GM18505 (cell line): ENCODE data around the gene MTR.

Experiments used
- ATAC-seq: cut with Tn5 transposase; IDR thresholded peaks from one replicate; pipeline ENCODE4 v1.9.1; 2021; ENCODE audit not compliant: unreplicated experiment
- POLR2A ChIP-seq: IDR thresholded peaks from 4 replicates; pipeline ENCODE4 v1.6.1; 2011; ENCODE audit warnings: borderline replicate concordance; ENCODE audit not compliant: insufficient read depth, insufficient read length; ENCODE audit errors: extremely low read depth

MTR gene

GRCh38 chr1:236950365-236950764, 155.3 kb downstream of the MTR start:
- TF ChIP-seq POLR2A = no peak
- no peak for ATAC-seq

DNA sequence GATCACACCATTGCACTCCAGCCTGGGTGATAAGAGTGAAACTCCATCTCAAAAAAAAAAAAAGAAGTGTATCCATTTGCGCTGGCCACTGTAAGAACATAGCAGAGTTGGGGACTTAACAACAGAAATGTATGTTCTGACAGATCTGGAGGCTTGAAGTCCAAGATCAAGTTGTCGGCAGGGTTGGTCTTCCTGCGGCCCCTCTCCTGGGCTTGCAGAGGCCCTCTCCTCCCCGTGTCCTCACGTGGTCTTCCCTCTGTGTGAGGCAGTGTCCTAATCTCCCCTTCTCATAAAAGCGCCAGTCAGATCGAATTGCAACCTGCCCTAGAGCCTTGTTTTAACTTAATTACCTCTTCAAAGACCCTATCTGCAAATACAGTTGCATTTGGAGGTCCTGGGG, 156.6 kb downstream of the MTR start:
- ATAC-seq = no peak
- TF ChIP-seq POLR2A = no peak

DNA sequence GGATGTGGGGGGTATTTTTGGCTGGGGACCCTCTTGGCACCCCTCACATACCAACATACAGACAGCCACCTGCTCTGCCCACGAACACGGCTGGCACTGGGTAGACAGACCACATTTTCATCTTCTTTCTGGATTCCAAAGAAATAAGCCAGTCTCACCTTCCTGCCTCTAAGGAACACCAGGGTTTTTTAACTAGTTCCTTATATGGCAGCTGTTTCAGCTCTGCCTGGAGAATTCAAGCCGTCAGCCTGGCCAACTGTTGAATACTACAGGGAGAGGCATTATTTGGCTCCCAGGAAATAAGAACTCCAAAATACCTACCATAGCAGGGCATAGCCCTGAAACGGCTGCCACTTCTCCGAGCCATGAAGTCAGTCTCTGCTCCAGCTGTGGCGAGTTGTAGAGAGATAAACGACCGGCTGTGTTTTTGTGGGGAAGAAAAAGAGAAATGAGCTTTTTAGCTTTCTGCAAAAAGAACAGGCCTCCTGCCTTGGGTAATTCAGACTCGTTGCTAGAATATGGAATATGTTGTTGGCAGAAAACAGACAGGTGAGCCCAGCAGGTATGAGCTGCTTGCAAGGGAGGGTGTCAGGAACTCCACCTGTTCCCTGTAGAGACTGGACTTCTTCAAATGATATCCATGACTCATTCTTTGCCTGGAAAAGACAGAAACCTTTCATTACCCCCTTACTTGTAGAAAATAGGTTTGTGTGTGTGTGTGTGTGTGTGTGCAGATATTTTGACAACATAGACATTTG, 157.3 kb downstream of the MTR start:
- no peak for ATAC-seq
- TF ChIP-seq POLR2A = no peak

GRCh38 chr1:236953151-236953700, 158.1 kb downstream of the MTR start:
- TF ChIP-seq POLR2A = no peak
- no peak for ATAC-seq
